Caco-2 (cell line): ENCODE results near the gene KCTD6. TPM values are rescaled to one million over a fixed set of nuclear protein-coding genes. Genes with fewer than 3 reads are reported as not detected.

Experiments used
- BruUV-seq: library from RNA; stranded (reverse); fragments of 400-500 nt; replicated peaks from 2 replicates; lab custom pipeline; 2021; lab: Mats Ljungman, UMichigan
- CTCF ChIA-PET: fragments of 300-600 bp; sonication (Branson Sonifier 250); formaldehyde crosslinking; loops from one replicate; lab custom pipeline; 2022; ENCODE audit warnings: antibody characterized with exemption; lab: Charles Lee
- POLR2A ChIA-PET: fragments of 300-600 bp; sonication (Branson Sonifier 250); formaldehyde crosslinking; loops from one replicate; lab custom pipeline; 2022; ENCODE audit warnings: antibody characterized with exemption; lab: Charles Lee
- DNase-seq, 2 experiments: peaks; one replicate each; pipeline versions ENCODE4 v3.0.0 to v3.0.0-alpha.2; 2020 to 2022
- H3K27me3 ChIP-seq: replicated peaks from 2 replicates; pipeline ENCODE4 v1.6.0; 2011; ENCODE audit warnings: low read length; ENCODE audit not compliant: control insufficient read depth, insufficient read depth
- H3K36me3 ChIP-seq: 2 replicates; pipeline ENCODE4 v1.5.1; 2011; ENCODE audit warnings: low read length; ENCODE audit not compliant: control insufficient read depth, insufficient read depth
- H3K4me1 ChIP-seq: fragments of 250-450 bp; sonication (Bioruptor Pico); 2 replicates; pipeline ENCODE4 v1.5.1; 2020; ENCODE audit warnings: mild to moderate bottlenecking
- H3K4me3 ChIP-seq: 2 replicates; pipeline ENCODE4 v1.5.1; 2011; ENCODE audit warnings: low read depth, mild to moderate bottlenecking, control low read depth, low read length
- H3K9me3 ChIP-seq: fragments of 250-450 bp; sonication (Bioruptor Pico); 2 replicates; pipeline ENCODE4 v1.5.1; 2020; ENCODE audit warnings: mild to moderate bottlenecking, moderate library complexity
- H3K27ac Mint-ChIP-seq: one replicate; pipeline ENCODE4 v1.8.0; 2022; ENCODE audit warnings: mixed read lengths; ENCODE audit not compliant: unreplicated experiment
- H3K27me3 Mint-ChIP-seq: one replicate; pipeline ENCODE4 v1.8.0; 2022; ENCODE audit warnings: mixed read lengths; ENCODE audit not compliant: insufficient read depth, unreplicated experiment
- H3K36me3 Mint-ChIP-seq: one replicate; pipeline ENCODE4 v1.8.0; 2022; ENCODE audit warnings: mild to moderate bottlenecking, mixed read lengths; ENCODE audit not compliant: insufficient read depth, unreplicated experiment
- H3K4me1 Mint-ChIP-seq: one replicate; pipeline ENCODE4 v1.8.0; 2022; ENCODE audit warnings: low read depth, mixed read lengths; ENCODE audit not compliant: unreplicated experiment
- H3K4me3 Mint-ChIP-seq: one replicate; pipeline ENCODE4 v1.8.0; 2022; ENCODE audit warnings: mild to moderate bottlenecking, moderate library complexity, mixed read lengths; ENCODE audit not compliant: unreplicated experiment
- H3K9me3 Mint-ChIP-seq: one replicate; pipeline ENCODE4 v1.8.0; 2022; ENCODE audit warnings: mixed read lengths; ENCODE audit not compliant: unreplicated experiment
- CTCF ChIP-seq, 2 experiments: fragments of 200-600 bp in 1 of 2; IDR thresholded peaks; 1 replicate in 1 of 2; 2 replicates in 1 of 2; pipeline versions ENCODE4 v1.5.1 to v1.8.0; 2011 to 2022; ENCODE audit warnings: antibody characterized with exemption in 1 of 2, control low read depth in 1 of 2, inconsistent platforms in 1 of 2, low read depth in 1 of 2, low read length in 1 of 2, mild to moderate bottlenecking in 1 of 2, moderate library complexity in 1 of 2; ENCODE audit not compliant: insufficient read depth in 1 of 2, severe bottlenecking in 1 of 2, unreplicated experiment in 1 of 2
- intact Hi-C: fragments of 100-400 bp; cut with micrococcal nuclease; formaldehyde crosslinking; loops from one replicate; pipeline ENCODE4 v1.10.0; 2022; ENCODE audit not compliant: unreplicated experiment
- total RNA-seq: library from RNA; stranded (reverse); gene quantifications from 2 replicates; pipeline ENCODE4 v1.2.3, GENCODE V29; 2022

KCTD6 gene
- total RNA-seq, 1 experiment from 2014 or later, result 9.8 TPM

- Mint-ChIP-seq H3K27me3 (no peaks in the 10 kb centered on the region), H3K4me3 (no peak overlapping the region), H3K9me3 (no peaks in the 10 kb centered on the region), H3K27ac (no peak overlapping the region), H3K4me1 (no peaks in the 10 kb centered on the region), H3K36me3 (peaks cover 20% of the 10 kb centered on the region)
- ChIA-PET POLR2A (no interaction called here), CTCF (no interaction called here)
- no peaks in the 10 kb centered on the region for H3K27me3 ChIP-seq
- peaks cover 9% of the 10 kb centered on the region for H3K4me1 ChIP-seq
- TF ChIP-seq CTCF (IDR thresholded peaks at IDR 0.05; ENCODE audit: insufficient read depth in 1 of 2, low read depth in 1 of 2, low read length in 1 of 2, severe bottlenecking in 1 of 2, unreplicated experiment in 1 of 2), result no peak
- no TSS peak for BruUV-seq
- DNase-seq, result no peak
- H3K36me3 ChIP-seq, result no peaks in the 10 kb centered on the region
- intact Hi-C loops, result no loop called here
- no peak overlapping the region for H3K4me3 ChIP-seq
- no peaks in the 10 kb centered on the region for H3K9me3 ChIP-seq
Measured at GRCh38 chr3:58497097-58497496, 5.2 kb downstream of the KCTD6 start.

DNA sequence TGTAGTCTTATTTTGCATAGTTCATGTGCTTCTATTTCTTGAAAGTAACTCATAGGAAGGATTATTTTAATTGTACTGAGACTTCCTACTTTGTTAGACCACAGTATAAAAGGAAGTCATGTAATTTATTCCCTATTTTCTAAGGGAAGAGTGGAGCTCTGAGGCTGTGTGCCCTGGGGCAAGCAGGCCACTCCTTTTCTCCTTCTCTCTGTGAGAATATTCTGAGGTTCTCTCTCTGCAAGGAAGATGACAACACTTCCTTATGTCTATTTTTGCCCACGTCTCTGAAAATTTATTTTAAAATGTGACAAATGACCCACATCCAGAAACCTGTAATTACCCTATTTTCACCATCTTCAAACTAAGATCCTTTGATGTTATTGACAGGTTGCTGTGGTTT lies 11.0 kb downstream of the KCTD6 start:
- no peaks in the 10 kb centered on the region for H3K9me3 Mint-ChIP-seq
- POLR2A ChIA-PET, result no interaction called here
- intact Hi-C loops, result no loop called here
- TF ChIP-seq CTCF (IDR thresholded peaks at IDR 0.05; ENCODE audit: insufficient read depth in 1 of 2, low read depth in 1 of 2, low read length in 1 of 2, severe bottlenecking in 1 of 2, unreplicated experiment in 1 of 2), result no peak
- CTCF ChIA-PET, result no interaction called here
- H3K36me3 Mint-ChIP-seq, result peaks cover 20% of the 10 kb centered on the region
- H3K4me3 ChIP-seq, result no peak overlapping the region
- H3K4me1 Mint-ChIP-seq, result no peaks in the 10 kb centered on the region
- no peaks in the 10 kb centered on the region for H3K27me3 ChIP-seq
- H3K36me3 ChIP-seq, result no peaks in the 10 kb centered on the region
- 0 out of 2 replicates have a peak, but pooled peaks cover 5% of the 10 kb centered on the region for H3K4me1 ChIP-seq
- no peaks in the 10 kb centered on the region for H3K9me3 ChIP-seq
- H3K4me3 Mint-ChIP-seq, result no peak overlapping the region
- no TSS peak for BruUV-seq
- H3K27me3 Mint-ChIP-seq, result no peaks in the 10 kb centered on the region
- H3K27ac Mint-ChIP-seq, result no peak overlapping the region
- no peak for DNase-seq

GRCh38 chr3:58507356-58508078 lies 15.6 kb downstream of the KCTD6 start:
- CTCF ChIA-PET, result no interaction called here
- POLR2A ChIA-PET, result no interaction called here
- no peak for TF ChIP-seq CTCF (IDR thresholded peaks at IDR 0.05; ENCODE audit: insufficient read depth in 1 of 2, low read depth in 1 of 2, low read length in 1 of 2, severe bottlenecking in 1 of 2, unreplicated experiment in 1 of 2)
- Mint-ChIP-seq H3K9me3 (no peaks in the 10 kb centered on the region), H3K36me3 (no peaks in the 10 kb centered on the region), H3K27me3 (no peaks in the 10 kb centered on the region), H3K27ac (no peak overlapping the region), H3K4me3 (no peak overlapping the region), H3K4me1 (no peaks in the 10 kb centered on the region)
- no peak overlapping the region for H3K4me3 ChIP-seq
- intact Hi-C loops, result no loop called here
- H3K4me1 ChIP-seq, result 0 out of 2 replicates have a peak, but pooled peaks cover 5% of the 10 kb centered on the region
- H3K9me3 ChIP-seq, result no peaks in the 10 kb centered on the region
- H3K27me3 ChIP-seq, result no peaks in the 10 kb centered on the region
- H3K36me3 ChIP-seq, result no peaks in the 10 kb centered on the region
- BruUV-seq, result no TSS peak
- DNase-seq, result no peak
